Transverse colon (tissue), 4 donors: ENCODE results near the gene CHRM5.

Experiments
- CTCF ChIP-seq, 5 experiments: fragments of 200-600 bp in 3 of 5; fragments of 450-650 bp in 2 of 5; sonication (generic) in 3 of 5; IDR thresholded peaks; 1 replicate in 2 of 5; 2 replicates in 3 of 5; pipeline ENCODE4 v1.5.1; 2016 to 2017; ENCODE audit warnings: antibody characterized with exemption in 5 of 5, inconsistent platforms in 3 of 5, mild to moderate bottlenecking in 2 of 5, moderate library complexity in 1 of 5
- EP300 ChIP-seq: sonication (generic); formaldehyde crosslinking; IDR thresholded peaks from one replicate; pipeline ENCODE4 v1.6.1; 2017; ENCODE audit warnings: antibody characterized with exemption, low read depth
- POLR2A ChIP-seq: fragments of 450-650 bp; IDR thresholded peaks from one replicate; pipeline ENCODE4 v1.6.1; 2016; ENCODE audit warnings: antibody characterized with exemption, mild to moderate bottlenecking, moderate library complexity
- POLR2AphosphoS5 ChIP-seq, 3 donors: sonication (generic); formaldehyde crosslinking; IDR thresholded peaks; one replicate each; pipeline ENCODE4 v1.6.1; 2016; ENCODE audit warnings: antibody characterized with exemption in 3 of 3

DNA sequence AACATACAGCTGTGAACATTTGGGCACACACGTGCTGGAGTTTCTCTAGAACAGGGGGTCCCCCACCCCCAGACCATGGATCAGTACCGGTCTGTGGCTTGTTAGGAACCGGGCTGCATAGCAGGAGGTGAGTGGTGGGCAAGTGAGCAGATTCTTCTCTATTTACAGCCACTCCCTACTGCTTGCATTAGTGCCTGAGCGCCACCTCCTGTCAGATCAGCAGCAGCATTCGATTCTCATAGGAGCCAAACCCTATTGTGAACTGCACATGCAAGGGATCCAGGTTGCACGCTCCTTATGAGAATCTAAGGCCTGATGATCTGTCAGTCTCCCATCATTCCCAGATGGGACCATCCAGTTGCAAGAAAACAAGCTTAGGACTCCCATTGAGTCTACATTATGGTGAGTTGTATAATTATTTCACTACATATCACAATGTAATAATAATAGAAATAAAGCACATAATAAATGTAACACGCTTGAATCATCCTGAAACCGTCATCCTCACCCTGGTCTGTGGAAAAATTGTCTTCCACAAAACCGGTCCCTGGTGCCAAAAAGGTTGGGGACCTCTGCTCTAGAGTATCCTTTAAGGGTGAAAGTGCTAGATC is 25.8 kb downstream of the CHRM5 start:
- TF ChIP-seq CTCF (IDR thresholded peaks at IDR 0.05) (no peak), POLR2A (no peak), EP300 (no peak), POLR2AphosphoS5 (IDR thresholded peaks at IDR 0.05) (no peak)
